ENCODE data around the gene PINLYP. TPM values are rescaled to one million over a fixed set of nuclear protein-coding genes. Genes with fewer than 3 reads are reported as not detected.

PINLYP gene
- total and polyA plus RNA-seq, 2 donors (not counting 3 experiments of a cell fraction or from before 2014, with no cell fraction given) = 5.5 TPM

GRCh38 chr19:43582495-43582894 lies 6.9 kb downstream of the PINLYP start:
- ChIA-PET CTCF (interaction anchor here (2.0 kb wide), 1 partner anchor 12 kb away, joined by 11 read pairs; the partner anchor contains the start of gene IRGQ), POLR2A (no interaction called here)
- H3K4me3 ChIP-seq (replicated peaks in 1 of 3; ENCODE audit: insufficient read depth in 1 of 3, low read depth in 1 of 3, low read length in 3 of 3) = no peak overlapping the region
- no peaks in the 10 kb centered on the region for H3K9me1 ChIP-seq (replicated peaks; ENCODE audit: control insufficient read depth, extremely low read depth, insufficient read depth, low read length)
- no peak overlapping the region for H3K4me2 ChIP-seq (ENCODE audit: insufficient read depth, low read length)
- H3K4me1 ChIP-seq (ENCODE audit: control insufficient read depth, extremely low read depth, insufficient read depth, low read length) = no peaks in the 10 kb centered on the region
- no peak overlapping the region for H3K27ac ChIP-seq (ENCODE audit: insufficient read depth, low read depth, low read length)
- H3K9me3 ChIP-seq (replicated peaks; ENCODE audit: control insufficient read depth, insufficient read depth, low read length) = no peaks in the 10 kb centered on the region
- no TSS peak for BruUV-seq (replicated peaks)
- intact Hi-C loops (cut with micrococcal nuclease) = no loop called here
- DNase-seq (ENCODE audit: low read depth, low spot score) (no peak), FAIRE-seq (no peak)
- dilution Hi-C loops (cut with MboI; ENCODE audit: extremely low pct_ligation_motif_present, low sequenced_read_pairs) = no loop called here
- no peak overlapping the region for H2AFZ ChIP-seq (ENCODE audit: low read depth, low read length)
- H3K9ac ChIP-seq (replicated peaks; ENCODE audit: extremely low read depth, insufficient read depth, low read length) = no peak overlapping the region
- no peaks in the 10 kb centered on the region for H3K27me3 ChIP-seq (ENCODE audit: control insufficient read depth in 2 of 2, insufficient read depth in 2 of 2, low read length in 2 of 2)
- no peaks in the 10 kb centered on the region for H3K79me2 ChIP-seq (ENCODE audit: control insufficient read depth, insufficient read depth, low read length)
- H3K36me3 ChIP-seq (ENCODE audit: control insufficient read depth in 2 of 2, extremely low read depth in 1 of 2, insufficient read depth in 2 of 2, low read length in 2 of 2) = no peaks in the 10 kb centered on the region
- no peaks in the 10 kb centered on the region for H4K20me1 ChIP-seq (replicated peaks; ENCODE audit: control insufficient read depth, extremely low read depth, insufficient read depth, low read length)
- TF ChIP-seq POLR2AphosphoS5 (IDR thresholded peaks at IDR 0.05; ENCODE audit: insufficient read depth, low read depth, low read length) (no peak), EZH2 (IDR thresholded peaks at IDR 0.05; ENCODE audit: borderline replicate concordance, low read depth, low read length, severe bottlenecking) (no peak), CTCF (IDR thresholded peaks at IDR 0.05; ENCODE audit: extremely low read depth in 1 of 2, insufficient read depth in 1 of 2, low read depth in 1 of 2, low read length in 2 of 2) (no peak), JUN (IDR thresholded peaks at IDR 0.05; ENCODE audit: borderline replicate concordance, insufficient read depth, insufficient read length, low read depth) (no peak), MYC (IDR thresholded peaks at IDR 0.05; ENCODE audit: low read depth, low read length) (no peak), POLR2A (IDR thresholded peaks at IDR 0.05; ENCODE audit: low read depth, low read length) (no peak), FOS (IDR thresholded peaks at IDR 0.05; ENCODE audit: borderline replicate concordance, insufficient read depth, low read length) (no peak), MAX (IDR thresholded peaks at IDR 0.05; ENCODE audit: insufficient read depth, insufficient read length) (no peak), GATA2 (IDR thresholded peaks at IDR 0.05; ENCODE audit: insufficient read depth, insufficient read length, low read depth, low read length) (no peak)

All from endothelial cell of umbilical vein (primary cell).